Cardiac septum (tissue), 1 donor: ENCODE data around the gene TIPARP. TPM values are rescaled to one million over a fixed set of nuclear protein-coding genes. Genes with fewer than 3 reads are reported as not detected.

Experiments used
- total RNA-seq: library from RNA; stranded (reverse); fragmentation: NEBNext Ultra II Directional; extraction: Animal tissue kit (Norgen Biotek cat#: 25700); gene quantifications from one replicate; pipeline ENCODE4 v1.2.1, GENCODE V29; 2021
- donor health status: DM: no; HTN: no; CAD: no.

TIPARP gene
- total RNA-seq, 1 donor from 2014 or later, result 17.9 TPM

Other genes with a start within 250 kb of the TIPARP start
- gene SSR3, start 119.5 kb upstream of the TIPARP start, total RNA-seq, result 155 TPM
- 0.32 TPM for gene LEKR1, start 151.8 kb downstream of the TIPARP start, total RNA-seq